ENCODE measurements around the gene CTNNBL1. TPM values are rescaled to one million over a fixed set of nuclear protein-coding genes. Genes with fewer than 3 reads are reported as not detected.

CTNNBL1 gene
- total RNA-seq, 1 donor from 2014 or later: 93.5 TPM

DNA sequence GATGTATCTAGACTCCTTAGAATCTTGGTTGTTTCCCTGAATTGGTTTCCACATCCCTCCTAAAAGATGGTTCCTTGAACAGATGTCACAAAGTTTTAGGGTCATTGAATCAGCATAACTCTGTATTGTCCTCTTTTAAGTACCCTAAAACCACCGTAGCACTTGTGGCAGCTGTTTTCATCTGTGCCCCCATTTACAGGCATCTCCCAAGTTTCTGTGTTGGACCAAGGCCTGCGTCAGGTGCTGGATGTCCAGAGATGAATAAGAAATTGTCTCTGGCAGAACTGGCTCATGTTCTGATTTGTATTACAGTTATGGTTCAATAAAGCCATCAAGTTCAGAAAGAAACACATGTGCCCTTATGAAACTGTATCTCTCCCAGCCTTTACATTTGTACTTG is 48.3 kb downstream of the CTNNBL1 start:
- intact Hi-C loops (cut with micrococcal nuclease): no loop called here
- peaks cover 32% of the 10 kb centered on the region for H3K36me3 Mint-ChIP-seq (ENCODE audit: low read depth)
- no peaks in the 10 kb centered on the region for H3K27me3 Mint-ChIP-seq (ENCODE audit: insufficient read depth)
- no peak for DNase-seq (ENCODE audit: low spot score)
- no peaks in the 10 kb centered on the region for H3K9me3 Mint-ChIP-seq
- no peak overlapping the region for H3K27ac Mint-ChIP-seq
- H3K4me1 Mint-ChIP-seq (ENCODE audit: low read depth): peaks cover 18% of the 10 kb centered on the region
- no peak overlapping the region for H3K4me3 Mint-ChIP-seq

DNA sequence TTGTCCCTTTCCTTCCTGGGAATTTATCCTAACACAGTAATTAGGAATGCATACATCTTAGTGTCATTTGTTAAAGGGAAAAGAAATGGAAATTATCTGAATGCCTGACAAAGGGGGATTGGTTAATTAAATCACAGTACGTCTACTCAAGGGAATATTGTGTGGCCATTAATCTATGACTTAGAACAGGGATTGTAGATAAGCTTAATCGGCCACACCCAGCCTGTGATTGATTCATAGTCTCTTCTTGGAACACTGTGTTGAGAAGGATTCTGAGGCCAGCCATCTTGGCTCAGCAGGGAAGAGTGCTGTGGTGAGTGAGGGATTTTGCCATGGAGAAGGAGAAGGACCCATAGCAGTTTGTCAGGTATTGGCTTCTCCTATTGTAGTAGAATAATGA is 50.5 kb downstream of the CTNNBL1 start:
- Mint-ChIP-seq H3K27ac (no peak overlapping the region), H3K9me3 (no peaks in the 10 kb centered on the region), H3K4me1 (ENCODE audit: low read depth) (peaks cover 18% of the 10 kb centered on the region), H3K36me3 (ENCODE audit: low read depth) (peaks cover 25% of the 10 kb centered on the region), H3K4me3 (no peak overlapping the region), H3K27me3 (ENCODE audit: insufficient read depth) (no peaks in the 10 kb centered on the region)
- intact Hi-C loops (cut with micrococcal nuclease): no loop called here
- DNase-seq (ENCODE audit: low spot score): no peak

DNA sequence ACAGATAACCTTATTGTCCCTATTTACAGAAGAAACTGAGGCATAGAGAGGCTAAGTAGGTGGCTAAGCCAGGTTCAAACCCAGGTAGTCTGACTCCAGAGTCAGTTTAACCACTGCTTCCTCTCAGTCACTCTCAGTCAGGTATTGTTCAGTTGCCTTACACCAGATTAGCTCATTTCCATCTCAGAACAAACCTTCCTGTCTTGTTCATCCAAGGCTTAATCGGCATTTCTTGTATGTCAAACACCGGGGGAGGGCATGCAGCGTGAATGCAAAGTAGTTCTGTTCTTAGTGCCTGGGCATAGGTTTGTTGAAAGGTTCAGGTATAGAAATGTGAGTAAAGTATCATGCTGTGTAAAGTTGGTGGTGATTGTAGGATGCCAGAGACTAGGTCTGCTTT is 51.7 kb downstream of the CTNNBL1 start:
- H3K27me3 Mint-ChIP-seq (ENCODE audit: insufficient read depth): no peaks in the 10 kb centered on the region
- intact Hi-C loops (cut with micrococcal nuclease): no loop called here
- no peak overlapping the region for H3K27ac Mint-ChIP-seq
- no peaks in the 10 kb centered on the region for H3K9me3 Mint-ChIP-seq
- peaks cover 19% of the 10 kb centered on the region for H3K36me3 Mint-ChIP-seq (ENCODE audit: low read depth)
- peaks cover 18% of the 10 kb centered on the region for H3K4me1 Mint-ChIP-seq (ENCODE audit: low read depth)
- no peak overlapping the region for H3K4me3 Mint-ChIP-seq
- no peak for DNase-seq (ENCODE audit: low spot score)

DNA sequence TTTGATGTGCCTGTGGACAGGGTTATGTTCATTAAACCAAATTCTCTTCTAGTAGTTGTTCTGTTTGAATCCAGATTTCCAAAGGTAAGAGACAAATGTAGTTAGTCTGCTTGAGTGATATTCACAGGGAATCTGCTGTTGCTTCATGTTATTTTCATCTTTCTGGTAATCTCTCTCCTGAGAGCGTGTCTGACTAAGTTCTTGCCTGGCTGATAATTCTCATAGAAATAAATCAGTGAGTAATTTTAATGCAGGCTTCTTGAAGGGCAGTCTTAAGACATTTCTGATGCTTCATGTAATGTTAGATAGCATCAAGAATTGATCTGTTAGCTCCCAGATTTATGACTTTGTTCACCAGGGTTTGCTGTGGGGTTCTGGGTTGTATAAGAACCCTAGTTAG is 54.2 kb downstream of the CTNNBL1 start:
- peaks cover 19% of the 10 kb centered on the region for H3K36me3 Mint-ChIP-seq (ENCODE audit: low read depth)
- no peak overlapping the region for H3K27ac Mint-ChIP-seq
- no peaks in the 10 kb centered on the region for H3K9me3 Mint-ChIP-seq
- no peaks in the 10 kb centered on the region for H3K27me3 Mint-ChIP-seq (ENCODE audit: insufficient read depth)
- peaks cover 18% of the 10 kb centered on the region for H3K4me1 Mint-ChIP-seq (ENCODE audit: low read depth)
- no peak overlapping the region for H3K4me3 Mint-ChIP-seq
- no peak for DNase-seq (ENCODE audit: low spot score)
- intact Hi-C loops (cut with micrococcal nuclease): no loop called here

- peaks cover 19% of the 10 kb centered on the region for H3K36me3 Mint-ChIP-seq (ENCODE audit: low read depth)
- H3K4me3 Mint-ChIP-seq: no peak overlapping the region
- H3K27me3 Mint-ChIP-seq (ENCODE audit: insufficient read depth): no peaks in the 10 kb centered on the region
- intact Hi-C loops (cut with micrococcal nuclease): no loop called here
- H3K4me1 Mint-ChIP-seq (ENCODE audit: low read depth): peaks cover 18% of the 10 kb centered on the region
- no peak overlapping the region for H3K27ac Mint-ChIP-seq
- H3K9me3 Mint-ChIP-seq: no peaks in the 10 kb centered on the region
- no peak for DNase-seq (ENCODE audit: low spot score)
Observed at GRCh38 chr20:37749218-37749617, 55.4 kb downstream of the CTNNBL1 start.

DNA sequence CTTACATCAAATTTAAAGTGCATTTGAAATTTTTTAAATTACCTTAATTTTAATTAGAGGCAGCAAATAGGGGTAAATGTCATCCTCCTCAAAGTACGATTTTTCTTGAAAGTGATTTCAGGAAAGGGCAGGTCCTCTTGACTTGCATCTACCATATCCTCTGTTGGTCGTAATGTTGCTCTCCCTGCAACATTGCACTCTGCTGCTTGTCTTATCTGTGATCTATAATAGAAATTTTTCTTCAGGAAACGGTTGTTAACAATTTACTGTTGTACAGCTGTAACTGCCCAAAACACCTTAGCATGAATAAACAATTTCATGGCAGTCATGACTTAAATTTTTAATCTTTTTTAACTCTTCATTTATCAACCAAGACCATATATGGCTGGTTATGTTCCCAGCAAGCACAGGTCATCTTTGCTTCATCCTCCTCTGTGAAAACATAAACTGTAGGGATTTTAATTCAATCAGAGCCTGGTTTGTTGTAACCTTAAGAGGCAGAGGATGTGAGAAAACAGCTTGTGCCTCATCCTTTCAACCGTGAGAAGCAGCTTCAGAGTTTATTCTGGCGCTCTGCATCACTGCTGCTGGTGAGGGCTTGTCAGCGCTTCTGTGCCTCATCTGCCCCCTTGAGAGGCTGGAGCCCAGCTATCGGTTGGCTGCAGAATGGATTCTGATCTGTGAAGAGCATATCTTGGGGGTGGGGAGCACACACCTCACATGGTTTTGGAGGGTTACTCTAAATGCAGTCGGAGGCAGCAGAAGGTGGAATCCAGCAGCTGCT is 56.0 kb downstream of the CTNNBL1 start:
- Mint-ChIP-seq H3K4me3 (no peak overlapping the region), H3K27me3 (ENCODE audit: insufficient read depth) (no peaks in the 10 kb centered on the region), H3K9me3 (no peaks in the 10 kb centered on the region), H3K36me3 (ENCODE audit: low read depth) (peaks cover 19% of the 10 kb centered on the region), H3K4me1 (ENCODE audit: low read depth) (peaks cover 12% of the 10 kb centered on the region), H3K27ac (no peak overlapping the region)
- intact Hi-C loops (cut with micrococcal nuclease): no loop called here
- no peak for DNase-seq (ENCODE audit: low spot score)

DNA sequence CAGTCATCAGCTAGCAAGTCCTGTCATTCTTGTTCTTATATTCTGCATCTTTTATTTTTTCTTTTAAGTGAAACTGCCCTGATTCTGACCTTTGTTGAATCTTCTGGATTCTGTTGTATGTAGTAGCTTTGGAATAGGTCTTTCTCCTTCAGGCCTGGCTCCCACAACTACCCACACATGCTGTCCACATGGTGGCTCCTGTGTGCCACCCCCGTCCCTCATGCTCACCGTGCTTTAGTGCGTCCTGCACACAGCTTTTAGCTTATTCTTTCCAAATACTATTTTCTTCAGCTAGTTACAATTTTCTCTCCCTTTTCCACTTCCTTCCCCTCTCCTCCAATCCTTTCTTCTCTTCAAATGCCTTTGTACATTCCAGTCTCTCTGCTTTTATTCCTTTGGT is 61.8 kb downstream of the CTNNBL1 start:
- H3K27ac Mint-ChIP-seq: no peak overlapping the region
- H3K9me3 Mint-ChIP-seq: no peaks in the 10 kb centered on the region
- intact Hi-C loops (cut with micrococcal nuclease): no loop called here
- H3K4me1 Mint-ChIP-seq (ENCODE audit: low read depth): no peaks in the 10 kb centered on the region
- peaks cover 14% of the 10 kb centered on the region for H3K36me3 Mint-ChIP-seq (ENCODE audit: low read depth)
- H3K4me3 Mint-ChIP-seq: no peak overlapping the region
- DNase-seq (ENCODE audit: low spot score): no peak
- no peaks in the 10 kb centered on the region for H3K27me3 Mint-ChIP-seq (ENCODE audit: insufficient read depth)

- no peaks in the 10 kb centered on the region for H3K4me1 Mint-ChIP-seq (ENCODE audit: low read depth)
- no peaks in the 10 kb centered on the region for H3K27me3 Mint-ChIP-seq (ENCODE audit: insufficient read depth)
- H3K27ac Mint-ChIP-seq: no peak overlapping the region
- no peak overlapping the region for H3K4me3 Mint-ChIP-seq
- H3K9me3 Mint-ChIP-seq: no peaks in the 10 kb centered on the region
- no peak for DNase-seq (ENCODE audit: low spot score)
- intact Hi-C loops (cut with micrococcal nuclease): no loop called here
- H3K36me3 Mint-ChIP-seq (ENCODE audit: low read depth): peaks cover 14% of the 10 kb centered on the region
Observed at GRCh38 chr20:37756234-37756633, 62.4 kb downstream of the CTNNBL1 start.

- DNase-seq (ENCODE audit: low spot score): no peak
- Mint-ChIP-seq H3K4me1 (ENCODE audit: low read depth) (no peaks in the 10 kb centered on the region), H3K27ac (no peak overlapping the region), H3K27me3 (ENCODE audit: insufficient read depth) (no peaks in the 10 kb centered on the region), H3K36me3 (ENCODE audit: low read depth) (peaks cover 16% of the 10 kb centered on the region), H3K4me3 (no peak overlapping the region), H3K9me3 (no peaks in the 10 kb centered on the region)
- intact Hi-C loops (cut with micrococcal nuclease): no loop called here
Observed at GRCh38 chr20:37757550-37757949, 63.7 kb downstream of the CTNNBL1 start.

GRCh38 chr20:37758332-37758731 is 64.5 kb downstream of the CTNNBL1 start:
- intact Hi-C loops (cut with micrococcal nuclease): no loop called here
- Mint-ChIP-seq H3K4me3 (no peak overlapping the region), H3K27ac (no peak overlapping the region), H3K4me1 (ENCODE audit: low read depth) (no peaks in the 10 kb centered on the region), H3K27me3 (ENCODE audit: insufficient read depth) (no peaks in the 10 kb centered on the region), H3K36me3 (ENCODE audit: low read depth) (peaks cover 16% of the 10 kb centered on the region), H3K9me3 (no peaks in the 10 kb centered on the region)
- DNase-seq (ENCODE audit: low spot score): no peak

DNA sequence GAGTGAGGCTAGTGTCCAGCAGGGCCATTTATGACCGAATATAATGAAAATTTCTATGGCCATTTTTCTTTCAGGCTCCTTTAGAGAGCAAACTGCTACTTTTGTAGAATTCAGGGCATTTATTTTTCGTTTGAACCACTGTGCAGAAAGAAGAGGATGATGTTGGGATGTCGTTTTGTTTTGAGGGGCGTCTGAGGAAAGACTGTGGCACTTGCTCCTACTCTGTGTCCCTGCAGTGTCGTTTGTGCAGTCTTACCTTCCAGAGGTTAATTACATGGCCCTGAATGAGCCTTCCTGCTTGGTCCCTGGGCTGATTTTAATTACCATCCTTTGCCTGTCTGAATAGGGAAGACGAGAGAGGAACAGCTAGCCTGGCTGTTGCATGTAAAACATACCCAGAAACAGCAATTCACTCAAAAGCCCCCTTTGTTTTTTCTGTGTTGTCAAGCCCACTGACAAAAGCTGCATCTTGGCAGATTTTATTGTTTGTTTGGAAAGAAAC is 65.3 kb downstream of the CTNNBL1 start:
- intact Hi-C loops (cut with micrococcal nuclease): no loop called here
- Mint-ChIP-seq H3K27ac (no peak overlapping the region), H3K36me3 (ENCODE audit: low read depth) (peaks cover 16% of the 10 kb centered on the region), H3K9me3 (no peaks in the 10 kb centered on the region), H3K27me3 (ENCODE audit: insufficient read depth) (no peaks in the 10 kb centered on the region), H3K4me1 (ENCODE audit: low read depth) (no peaks in the 10 kb centered on the region), H3K4me3 (no peak overlapping the region)
- no peak for DNase-seq (ENCODE audit: low spot score)

- no peak for DNase-seq (ENCODE audit: low spot score)
- H3K36me3 Mint-ChIP-seq (ENCODE audit: low read depth): peaks cover 16% of the 10 kb centered on the region
- no peak overlapping the region for H3K4me3 Mint-ChIP-seq
- H3K4me1 Mint-ChIP-seq (ENCODE audit: low read depth): no peaks in the 10 kb centered on the region
- intact Hi-C loops (cut with micrococcal nuclease): no loop called here
- no peak overlapping the region for H3K27ac Mint-ChIP-seq
- H3K9me3 Mint-ChIP-seq: no peaks in the 10 kb centered on the region
- H3K27me3 Mint-ChIP-seq (ENCODE audit: insufficient read depth): no peaks in the 10 kb centered on the region
Observed at GRCh38 chr20:37759761-37760209, 66.0 kb downstream of the CTNNBL1 start.

DNA sequence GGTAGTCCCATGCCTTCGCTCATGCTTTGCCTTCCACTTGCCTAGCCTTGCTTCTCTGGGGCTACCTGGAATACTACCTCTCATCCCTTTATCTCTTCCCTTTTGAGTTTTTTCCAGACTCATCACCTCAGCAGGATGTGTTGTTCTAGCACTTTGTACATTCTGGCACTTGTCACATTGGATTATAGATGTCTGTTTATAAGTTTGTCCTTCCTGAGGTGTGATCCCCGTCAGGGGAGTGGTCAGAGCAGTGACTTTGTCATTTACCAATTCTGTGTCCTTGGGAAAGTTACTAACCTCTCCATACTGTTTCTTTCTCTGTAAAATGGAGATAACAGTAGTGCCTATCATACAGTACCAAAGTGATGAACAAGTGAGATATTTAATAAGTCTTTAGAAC is 66.5 kb downstream of the CTNNBL1 start:
- no peaks in the 10 kb centered on the region for H3K27me3 Mint-ChIP-seq (ENCODE audit: insufficient read depth)
- intact Hi-C loops (cut with micrococcal nuclease): no loop called here
- H3K4me1 Mint-ChIP-seq (ENCODE audit: low read depth): no peaks in the 10 kb centered on the region
- no peak overlapping the region for H3K27ac Mint-ChIP-seq
- DNase-seq (ENCODE audit: low spot score): no peak
- H3K4me3 Mint-ChIP-seq: no peak overlapping the region
- no peaks in the 10 kb centered on the region for H3K9me3 Mint-ChIP-seq
- peaks cover 16% of the 10 kb centered on the region for H3K36me3 Mint-ChIP-seq (ENCODE audit: low read depth)
